Rectal smooth muscle tissue (tissue), 1 donor: ENCODE data around the gene SCN2B.

Experiments used
- H3K27ac ChIP-seq: one replicate; pipeline ENCODE4 v1.7.0; 2013; ENCODE audit warnings: low read depth, low read length, inconsistent platforms
- H3K27me3 ChIP-seq: one replicate; pipeline ENCODE4 v1.7.0; 2013; ENCODE audit warnings: low read length; ENCODE audit not compliant: control insufficient read depth, insufficient read depth
- H3K36me3 ChIP-seq: one replicate; pipeline ENCODE4 v1.7.0; 2013; ENCODE audit warnings: low read length; ENCODE audit not compliant: control insufficient read depth, insufficient read depth
- H3K4me1 ChIP-seq: one replicate; pipeline ENCODE4 v1.7.0; 2013; ENCODE audit warnings: low read length; ENCODE audit not compliant: control insufficient read depth, insufficient read depth
- H3K4me3 ChIP-seq: one replicate; pipeline ENCODE4 v1.7.0; 2013; ENCODE audit warnings: low read length
- H3K9ac ChIP-seq: one replicate; pipeline ENCODE4 v1.7.0; 2013; ENCODE audit warnings: low read length

Gene SCN2B

GRCh38 chr11:118167906-118168305 lies 8.5 kb downstream of the SCN2B start:
- Histone ChIP-seq H3K4me3 (no peak overlapping the region), H3K27ac (no peak overlapping the region), H3K36me3 (no peaks in the 10 kb centered on the region), H3K27me3 (no peaks in the 10 kb centered on the region), H3K9ac (no peak overlapping the region), H3K4me1 (no peaks in the 10 kb centered on the region)

GRCh38 chr11:118167253-118167652 lies 9.2 kb downstream of the SCN2B start:
- Histone ChIP-seq H3K36me3 (no peaks in the 10 kb centered on the region), H3K4me1 (no peaks in the 10 kb centered on the region), H3K27ac (no peak overlapping the region), H3K4me3 (no peak overlapping the region), H3K27me3 (no peaks in the 10 kb centered on the region), H3K9ac (no peak overlapping the region)

- Histone ChIP-seq H3K4me3 (no peak overlapping the region), H3K27ac (no peak overlapping the region), H3K27me3 (no peaks in the 10 kb centered on the region), H3K9ac (no peak overlapping the region), H3K4me1 (no peaks in the 10 kb centered on the region), H3K36me3 (no peaks in the 10 kb centered on the region)
These were observed 9.8 kb downstream of the SCN2B start for GRCh38 chr11:118166641-118167040.

- Histone ChIP-seq H3K4me3 (no peak overlapping the region), H3K27ac (no peak overlapping the region), H3K9ac (no peak overlapping the region), H3K27me3 (no peaks in the 10 kb centered on the region), H3K4me1 (no peaks in the 10 kb centered on the region), H3K36me3 (no peaks in the 10 kb centered on the region)
These were observed 11.6 kb downstream of the SCN2B start for GRCh38 chr11:118164885-118165284.

- Histone ChIP-seq H3K4me3 (no peak overlapping the region), H3K27me3 (peaks cover 6% of the 10 kb centered on the region), H3K27ac (no peak overlapping the region), H3K9ac (no peak overlapping the region), H3K36me3 (no peaks in the 10 kb centered on the region), H3K4me1 (no peaks in the 10 kb centered on the region)
These were observed 12.9 kb downstream of the SCN2B start for GRCh38 chr11:118163494-118163893.

GRCh38 chr11:118162846-118163245 lies 13.6 kb downstream of the SCN2B start:
- peaks cover 7% of the 10 kb centered on the region for H3K27me3 ChIP-seq
- no peak overlapping the region for H3K4me3 ChIP-seq
- H3K27ac ChIP-seq, result no peak overlapping the region
- H3K4me1 ChIP-seq, result no peaks in the 10 kb centered on the region
- H3K9ac ChIP-seq, result no peak overlapping the region
- no peaks in the 10 kb centered on the region for H3K36me3 ChIP-seq

- peaks cover 9% of the 10 kb centered on the region for H3K27me3 ChIP-seq
- no peaks in the 10 kb centered on the region for H3K36me3 ChIP-seq
- no peak overlapping the region for H3K9ac ChIP-seq
- no peaks in the 10 kb centered on the region for H3K4me1 ChIP-seq
- no peak overlapping the region for H3K4me3 ChIP-seq
- H3K27ac ChIP-seq, result no peak overlapping the region
These were observed 14.7 kb downstream of the SCN2B start for GRCh38 chr11:118161786-118162185.

- Histone ChIP-seq H3K9ac (no peak overlapping the region), H3K4me1 (no peaks in the 10 kb centered on the region), H3K27me3 (peaks cover 40% of the 10 kb centered on the region), H3K36me3 (no peaks in the 10 kb centered on the region), H3K4me3 (no peak overlapping the region), H3K27ac (no peak overlapping the region)
These were observed 19.1 kb downstream of the SCN2B start for GRCh38 chr11:118157186-118157895.

GRCh38 chr11:118156531-118157185 lies 19.8 kb downstream of the SCN2B start:
- no peak overlapping the region for H3K4me3 ChIP-seq

GRCh38 chr11:118155776-118156530 lies 20.5 kb downstream of the SCN2B start:
- Histone ChIP-seq H3K9ac (no peak overlapping the region), H3K4me3 (no peak overlapping the region), H3K36me3 (no peaks in the 10 kb centered on the region), H3K27me3 (peaks cover 49% of the 10 kb centered on the region), H3K4me1 (no peaks in the 10 kb centered on the region), H3K27ac (no peak overlapping the region)

More at GRCh38 chr11:118156531-118157185, 19.8 kb downstream of the SCN2B start:
- H3K27me3 ChIP-seq, result peaks cover 46% of the 10 kb centered on the region
- H3K27ac ChIP-seq, result no peak overlapping the region
- no peak overlapping the region for H3K9ac ChIP-seq
- H3K36me3 ChIP-seq, result no peaks in the 10 kb centered on the region
- H3K4me1 ChIP-seq, result no peaks in the 10 kb centered on the region

- H3K9ac ChIP-seq, result no peak overlapping the region
- no peaks in the 10 kb centered on the region for H3K4me1 ChIP-seq
- H3K36me3 ChIP-seq, result no peaks in the 10 kb centered on the region
- H3K27ac ChIP-seq, result no peak overlapping the region
- no peak overlapping the region for H3K4me3 ChIP-seq
- peaks cover 48% of the 10 kb centered on the region for H3K27me3 ChIP-seq
These were observed 21.8 kb downstream of the SCN2B start for GRCh38 chr11:118154641-118155040.

GRCh38 chr11:118153976-118154375 lies 22.5 kb downstream of the SCN2B start:
- Histone ChIP-seq H3K27ac (no peak overlapping the region), H3K4me1 (no peaks in the 10 kb centered on the region), H3K36me3 (no peaks in the 10 kb centered on the region), H3K4me3 (no peak overlapping the region), H3K9ac (no peak overlapping the region), H3K27me3 (peaks cover 48% of the 10 kb centered on the region)
